Lower leg skin (tissue), 3 donors: ENCODE data around the gene AKAP6.

ENCODE experiments used
- CTCF ChIP-seq, 3 donors: fragments of 450-650 bp; IDR thresholded peaks; one replicate each; pipeline ENCODE4 v1.5.1; 2016; ENCODE audit warnings: antibody characterized with exemption in 3 of 3, mild to moderate bottlenecking in 3 of 3, moderate library complexity in 2 of 3
- POLR2A ChIP-seq, 2 donors: fragments of 450-650 bp; IDR thresholded peaks; one replicate each; pipeline ENCODE4 v1.6.1; 2016 to 2017; ENCODE audit warnings: antibody characterized with exemption in 2 of 2, mild to moderate bottlenecking in 1 of 2, moderate library complexity in 1 of 2

GRCh38 chr14:32361674-32362073 is 32.6 kb downstream of the AKAP6 start:
- TF ChIP-seq CTCF (IDR thresholded peaks at IDR 0.05) (no peak), POLR2A (IDR thresholded peaks at IDR 0.05) (no peak)
